Stimulated activated CD8-positive, alpha-beta memory T cell treated with anti-CD3 and anti-CD28 coated beads, Interleukin-7, amount 100 ng/mL, for 48 hours (primary cell): ENCODE data around the gene CADPS2.
"Not testable (repeated sequence)": the region's sequence is repeated elsewhere in the genome, so short reads cannot be mapped to it uniquely, and the experiment has no call there.

ENCODE experiments used
- DNase-seq, 2 donors: peaks; one replicate each; pipeline ENCODE4 v3.0.0-alpha.2; 2020; ENCODE audit warnings: low read depth in 1 of 2; ENCODE audit errors: extremely low read depth in 1 of 2

CADPS2 gene

DNA sequence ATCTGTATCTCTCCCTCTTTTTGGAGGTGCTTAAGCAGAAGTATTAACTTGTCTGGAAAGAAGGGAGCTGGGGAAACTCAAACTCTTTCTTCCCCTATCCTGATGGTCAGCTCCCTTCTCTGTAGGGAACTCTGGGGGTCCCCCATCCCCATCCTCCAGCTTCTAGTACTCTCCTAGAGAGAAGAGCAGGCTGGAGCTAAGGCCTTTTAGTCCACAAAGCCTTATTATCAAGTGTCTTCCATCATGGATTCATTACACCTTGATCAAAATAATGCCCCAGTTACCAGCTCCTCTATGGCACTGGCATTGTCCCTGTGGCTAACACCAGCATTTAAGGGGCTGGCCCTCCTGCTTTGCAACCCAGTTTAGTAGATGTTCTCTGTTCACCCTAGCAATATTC is 35.7 kb downstream of the CADPS2 start:
- DNase-seq, result no peak

DNA sequence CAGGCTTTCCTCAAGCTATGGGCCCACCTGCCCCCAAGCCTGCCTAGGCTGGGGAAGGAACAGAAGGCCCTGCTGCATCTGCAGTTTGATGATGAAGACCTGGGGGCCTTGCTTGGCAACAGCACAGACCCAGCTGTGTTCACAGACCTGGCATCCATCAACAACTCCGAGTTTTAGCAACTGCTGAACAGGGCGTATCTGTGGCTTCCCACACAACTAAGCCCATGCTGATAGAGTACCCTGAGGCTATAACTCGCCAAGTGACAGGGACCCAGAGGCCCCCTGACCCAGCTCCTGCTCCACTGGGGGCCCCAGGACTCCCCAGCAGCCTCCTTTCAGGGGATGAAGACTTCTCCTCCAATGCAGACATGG is 36.3 kb downstream of the CADPS2 start:
- DNase-seq, result no peak

DNA sequence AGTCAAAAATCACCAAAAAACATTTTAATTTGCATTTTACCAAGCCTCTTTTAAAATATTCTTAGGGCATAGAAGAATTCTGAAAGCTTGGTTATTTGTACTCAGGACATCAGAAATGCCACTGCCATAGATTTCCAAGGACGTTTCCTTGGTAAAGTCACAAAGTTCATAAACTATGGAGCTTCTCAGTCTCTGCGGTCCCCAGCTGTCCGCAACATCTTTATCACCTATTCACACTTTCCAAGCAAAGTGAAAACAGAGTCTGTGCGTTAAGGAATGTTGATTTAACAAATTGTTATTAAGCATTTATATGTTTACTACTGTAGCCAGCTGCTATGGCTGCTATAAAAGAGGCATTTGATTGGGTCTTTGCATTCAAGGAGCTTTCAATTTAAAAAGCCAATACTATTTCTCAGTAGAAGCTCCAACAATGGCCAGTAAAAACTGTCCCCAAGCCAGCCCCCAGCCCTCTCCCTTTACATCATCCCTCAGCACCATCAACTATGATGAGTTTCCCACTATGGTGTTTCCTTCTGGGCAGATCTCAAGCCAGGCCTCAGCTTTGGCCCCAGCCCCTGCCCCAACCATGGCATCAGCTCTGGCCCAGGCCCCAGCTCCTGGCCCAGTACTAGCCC is 36.8 kb downstream of the CADPS2 start:
- DNase-seq, result no peak

DNA sequence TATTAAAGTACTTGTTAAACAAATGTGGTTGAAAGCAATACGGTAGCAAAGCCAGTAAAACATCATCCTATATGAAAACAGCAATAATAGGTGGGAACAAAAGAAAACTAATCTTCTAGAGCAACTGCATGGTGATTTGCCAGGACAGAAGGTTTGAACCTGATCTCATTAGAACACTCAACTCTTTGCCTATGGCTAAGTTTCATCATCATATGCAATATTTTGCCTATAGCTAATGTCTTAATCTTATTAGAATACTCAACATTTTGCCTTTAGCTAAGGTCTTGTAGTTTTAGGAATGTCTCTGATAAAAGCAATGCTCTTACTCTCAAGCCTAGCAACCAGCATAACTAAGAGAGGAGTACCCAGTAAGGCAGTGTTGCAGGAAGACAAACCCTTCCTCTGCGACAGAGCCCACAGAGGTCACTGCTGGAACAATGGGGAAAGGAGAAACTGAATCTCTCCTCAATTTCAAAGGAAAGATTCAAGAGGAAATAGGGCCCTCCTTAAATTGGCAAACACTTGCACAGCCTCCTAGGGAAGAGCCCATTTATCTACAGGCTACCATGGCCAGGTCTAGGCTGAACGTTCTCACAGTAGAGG is 38.3 kb downstream of the CADPS2 start:
- no peak for DNase-seq

DNA sequence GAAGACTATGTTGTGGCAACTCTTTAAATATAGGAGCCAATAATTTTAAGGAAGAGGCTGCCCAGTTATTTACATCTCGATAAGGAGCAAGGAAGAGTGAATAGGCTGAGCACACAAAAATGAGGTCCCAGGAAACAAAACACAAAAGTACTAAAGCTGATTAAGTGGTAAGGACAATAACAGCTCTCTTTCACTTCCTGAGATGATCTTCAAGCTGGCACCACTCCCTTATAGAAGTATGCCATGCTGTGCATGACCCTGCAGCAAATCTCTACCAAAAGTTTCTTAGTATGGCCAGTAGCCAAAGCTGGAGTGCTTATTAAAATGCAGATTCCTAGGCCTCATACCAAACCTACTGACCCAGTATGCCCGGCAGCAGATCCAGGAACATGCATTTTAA is 39.7 kb downstream of the CADPS2 start:
- no peak for DNase-seq

DNA sequence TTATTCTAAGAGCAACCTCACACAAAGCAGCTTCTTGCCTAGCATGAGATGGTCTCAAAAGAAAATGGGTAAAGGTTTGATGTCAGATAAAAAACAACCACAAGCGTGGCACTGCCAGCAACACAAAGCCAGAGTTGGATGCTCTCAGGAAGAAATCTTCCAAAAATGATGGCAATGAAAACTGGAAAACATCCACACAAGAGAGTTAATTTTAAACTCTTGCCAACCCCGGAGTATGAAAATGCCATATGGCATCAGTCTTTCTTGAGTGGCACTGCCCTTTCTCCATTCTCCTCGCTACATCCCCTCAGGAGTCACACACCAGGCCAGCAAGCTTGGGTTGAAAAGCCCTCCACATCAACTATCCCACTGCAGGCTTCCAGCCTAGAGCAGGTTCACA is 41.0 kb downstream of the CADPS2 start:
- DNase-seq, result no peak

DNA sequence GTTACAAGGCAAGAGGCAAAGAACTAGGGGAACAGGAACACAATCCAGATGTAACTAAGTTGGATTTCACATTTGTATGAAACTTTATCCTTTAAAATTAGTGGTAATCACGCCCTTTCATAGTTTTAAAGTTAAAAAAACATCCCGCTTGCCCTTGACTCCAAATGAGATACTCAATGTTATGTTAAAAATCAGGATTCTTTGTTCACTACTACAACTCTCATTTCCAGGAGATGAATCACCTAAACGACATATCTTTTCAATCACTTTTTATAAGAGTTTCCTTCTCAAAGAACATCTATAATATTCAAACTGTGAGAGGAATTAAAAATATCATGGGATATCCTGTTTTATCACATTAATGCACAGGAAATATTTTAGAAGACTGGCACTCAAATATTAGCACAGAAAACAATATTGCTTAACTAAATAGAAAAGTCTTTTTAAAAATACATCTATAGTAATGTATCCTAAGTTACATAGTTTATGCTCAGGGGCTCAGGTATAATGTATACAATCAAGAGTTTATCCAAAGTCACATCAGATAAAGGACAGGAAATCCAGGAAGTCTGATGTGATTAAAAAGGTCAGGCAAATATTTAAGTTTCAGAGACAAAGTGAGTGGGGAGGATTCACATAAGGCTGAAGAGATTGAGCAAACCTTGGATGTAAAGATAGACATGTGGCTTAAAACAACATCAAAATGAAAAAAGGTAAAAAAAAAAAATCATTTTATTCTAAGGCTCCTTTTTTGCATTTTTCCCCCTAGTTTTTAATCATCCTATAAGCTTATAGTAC is 41.9 kb downstream of the CADPS2 start:
- DNase-seq, result no peak

DNA sequence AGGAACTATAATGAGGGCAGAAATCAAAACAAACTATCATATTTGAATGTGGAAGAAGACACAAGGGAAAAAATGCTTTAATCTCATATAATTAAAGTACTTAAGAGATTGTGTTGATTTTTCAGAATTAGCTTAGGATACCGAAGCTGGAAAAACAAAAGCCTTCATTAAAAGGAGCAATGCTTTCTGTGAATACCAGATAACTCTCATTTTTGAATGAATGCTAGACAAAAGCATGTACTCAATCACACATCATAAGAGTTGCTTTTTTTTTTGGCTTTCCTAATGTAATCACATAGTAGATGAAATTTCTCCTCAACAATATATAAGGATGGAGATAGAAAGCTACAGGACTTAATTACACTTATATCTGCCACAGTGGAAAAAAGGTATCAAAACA is 43.3 kb downstream of the CADPS2 start:
- DNase-seq, result no peak

DNA sequence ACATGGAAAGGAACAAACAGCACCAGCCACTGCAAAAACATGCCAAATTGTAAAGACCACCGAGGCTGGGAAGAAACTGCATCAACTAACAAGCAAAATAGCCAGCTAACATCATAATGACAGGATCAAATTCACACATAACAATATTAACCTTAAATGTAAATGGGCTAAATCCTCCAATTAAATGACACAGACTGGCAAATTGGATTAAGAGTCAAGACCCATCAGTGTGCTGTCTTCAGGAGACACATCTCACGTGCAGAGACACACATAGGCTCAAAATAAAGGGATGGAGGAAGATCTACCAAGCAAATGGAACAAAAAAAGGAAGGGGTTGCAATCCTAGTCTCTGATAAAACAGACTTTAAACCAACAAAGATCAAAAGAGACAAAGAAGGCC is 50.0 kb downstream of the CADPS2 start:
- not testable (repeated sequence) for DNase-seq

DNA sequence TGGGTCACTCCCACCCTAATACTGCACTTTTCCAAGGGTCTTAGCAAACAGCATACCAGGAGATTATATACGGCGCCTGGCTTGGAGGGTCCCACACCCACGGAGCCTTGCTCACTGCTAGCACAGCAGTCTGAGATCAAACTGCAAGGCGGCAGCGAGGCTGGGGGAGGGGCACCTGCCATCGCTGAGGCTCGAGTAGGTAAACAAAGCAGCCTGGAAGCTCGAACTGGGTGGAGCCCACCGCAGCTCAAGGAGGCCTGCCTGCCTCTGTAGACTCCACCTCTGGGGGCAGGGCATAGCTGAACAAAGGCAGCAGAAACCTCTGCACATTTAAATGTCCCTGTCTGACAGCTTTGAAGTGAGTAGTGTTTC is 51.7 kb downstream of the CADPS2 start:
- DNase-seq, result not testable (repeated sequence)

DNA sequence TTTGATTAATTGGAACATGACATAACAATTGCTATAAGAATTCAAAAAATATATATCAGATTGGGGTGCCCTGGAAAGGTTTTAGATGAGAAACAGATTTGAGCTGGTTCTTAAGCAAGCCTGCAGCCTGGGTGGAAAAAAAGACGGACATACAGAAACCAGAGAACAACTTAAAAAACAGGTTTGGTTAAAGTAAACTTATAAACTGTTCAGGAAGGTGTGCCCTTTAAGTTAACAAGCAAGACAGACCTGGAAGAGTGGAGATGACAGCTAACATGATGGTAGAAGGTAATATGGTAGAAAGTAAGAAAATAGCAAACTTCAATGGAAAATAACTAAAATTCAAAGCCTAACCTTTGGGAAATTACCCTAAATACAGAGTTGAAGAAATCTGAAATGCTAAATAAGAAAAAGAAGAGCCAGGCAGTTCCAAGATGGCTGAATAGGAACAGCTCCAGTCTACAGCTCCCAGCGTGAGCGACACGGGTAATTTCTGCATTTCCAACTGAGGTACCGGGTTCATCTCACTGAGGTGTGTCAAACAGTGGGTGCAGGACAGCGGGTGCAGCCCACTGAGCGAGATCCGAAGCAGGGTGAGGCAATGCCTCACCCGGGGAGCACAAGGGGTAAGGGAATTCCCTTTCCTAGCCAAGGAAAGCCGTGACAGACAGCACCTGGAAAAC is 52.2 kb downstream of the CADPS2 start:
- no peak for DNase-seq

DNA sequence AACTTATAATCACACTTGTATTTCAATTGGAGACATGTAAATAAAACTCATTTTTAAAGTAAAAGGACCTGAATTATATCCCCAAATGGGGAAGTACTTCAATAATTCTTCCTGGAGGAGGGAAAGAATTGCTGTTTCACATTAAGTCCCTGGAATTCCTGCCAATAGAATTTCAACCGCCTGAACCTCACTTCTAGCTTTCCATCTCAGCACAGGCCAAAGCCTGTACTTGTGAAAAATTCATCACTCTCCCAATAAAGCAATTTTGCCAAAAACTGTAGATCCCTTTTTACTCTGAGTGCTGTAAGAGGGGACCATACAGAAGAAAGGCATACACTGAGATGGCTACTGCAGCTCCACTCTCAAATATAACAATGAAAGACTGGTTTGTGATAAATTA is 54.8 kb downstream of the CADPS2 start:
- no peak for DNase-seq

DNA sequence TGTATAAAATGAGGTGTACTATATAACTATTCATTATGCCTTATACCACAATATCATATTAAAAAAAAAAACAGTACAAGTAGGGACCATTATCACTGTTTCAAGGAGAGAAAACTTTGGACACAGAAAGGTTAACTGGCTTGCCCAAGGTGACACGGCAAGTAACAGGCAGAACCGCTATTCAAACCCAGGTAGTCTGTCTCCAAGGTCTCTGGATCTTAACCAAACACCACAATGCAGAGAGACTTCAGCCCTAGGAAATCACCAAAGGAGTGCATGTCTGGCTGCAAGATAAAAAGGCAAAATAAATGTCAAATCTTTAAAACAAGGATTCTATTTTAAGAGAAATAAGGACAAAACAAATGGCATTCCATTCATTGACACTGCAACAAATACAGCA is 56.3 kb downstream of the CADPS2 start:
- DNase-seq, result no peak

DNA sequence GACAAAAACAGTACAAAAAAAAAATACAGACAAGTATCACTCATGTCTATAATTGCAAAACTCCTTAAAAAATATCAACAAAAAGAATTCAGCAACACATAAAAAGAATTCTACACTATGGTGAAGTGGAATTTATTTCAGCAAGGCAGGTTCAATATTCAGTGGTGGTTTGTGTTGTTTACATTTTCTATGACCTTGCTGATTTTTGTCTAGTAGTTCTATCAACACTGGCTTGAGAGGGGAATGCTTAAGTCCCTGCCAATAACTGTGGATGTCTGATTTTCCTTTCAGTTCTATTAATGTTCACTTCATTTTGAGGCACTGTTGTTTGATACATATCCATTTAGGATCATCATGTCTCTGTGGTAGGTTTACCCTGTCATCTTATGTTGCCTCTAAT is 58.5 kb downstream of the CADPS2 start:
- no peak for DNase-seq

DNA sequence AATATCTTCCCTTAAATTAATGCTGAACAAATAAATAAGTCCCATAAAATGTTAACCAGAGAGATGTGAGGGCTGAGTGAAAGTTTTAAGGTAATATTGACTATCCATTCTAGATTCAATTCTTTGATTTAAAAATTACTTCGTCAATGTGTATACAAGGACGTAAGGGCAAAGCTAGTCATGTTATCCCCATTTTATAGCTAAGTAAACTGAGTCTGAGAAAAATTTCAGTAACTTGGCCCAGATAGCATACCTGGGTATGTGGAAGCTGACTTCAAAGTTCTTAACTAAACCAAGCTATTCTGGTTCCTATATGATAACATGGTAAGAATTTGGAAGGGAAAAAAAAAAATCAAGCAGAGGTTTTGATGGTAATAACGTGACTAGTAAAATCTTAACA is 72.4 kb downstream of the CADPS2 start:
- no peak for DNase-seq

DNA sequence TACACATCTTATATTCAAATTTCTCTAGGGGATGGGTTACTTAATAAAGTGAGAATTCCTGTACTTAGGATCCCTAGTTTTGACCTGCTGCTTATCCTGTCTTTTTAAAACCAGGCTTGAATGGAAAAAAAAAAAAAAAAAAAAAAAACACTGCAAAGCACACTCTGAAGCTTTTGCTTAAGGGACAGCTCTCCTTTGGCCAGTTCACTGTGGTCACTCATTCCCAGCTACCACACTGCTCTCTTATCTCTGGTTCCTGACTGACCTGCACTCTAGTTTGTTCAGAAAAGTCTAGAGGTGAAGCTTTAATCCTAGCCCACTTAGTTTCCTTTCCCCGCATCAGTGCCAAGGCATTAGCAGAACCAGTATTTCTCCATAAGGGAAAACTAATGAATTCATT is 82.4 kb downstream of the CADPS2 start:
- DNase-seq, result no peak

DNA sequence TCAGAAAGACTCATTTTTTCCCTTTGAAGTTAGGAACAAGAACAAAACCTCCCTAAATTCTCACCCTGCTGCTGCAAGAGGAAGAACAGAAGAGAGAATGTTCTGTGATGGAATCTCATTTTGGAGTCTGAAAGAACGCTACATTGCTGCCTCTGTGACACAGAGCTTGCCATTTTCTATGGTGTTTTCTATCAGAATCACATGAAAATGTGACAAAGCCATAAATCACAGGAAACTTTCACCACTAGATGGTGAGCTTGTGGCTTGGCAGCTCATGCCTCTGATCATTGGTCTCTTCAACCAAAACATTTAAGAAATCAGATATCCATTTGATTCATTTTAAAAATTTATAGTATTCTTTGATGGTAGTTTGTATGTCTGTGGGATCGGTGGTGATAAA is 82.9 kb downstream of the CADPS2 start:
- DNase-seq, result no peak

DNA sequence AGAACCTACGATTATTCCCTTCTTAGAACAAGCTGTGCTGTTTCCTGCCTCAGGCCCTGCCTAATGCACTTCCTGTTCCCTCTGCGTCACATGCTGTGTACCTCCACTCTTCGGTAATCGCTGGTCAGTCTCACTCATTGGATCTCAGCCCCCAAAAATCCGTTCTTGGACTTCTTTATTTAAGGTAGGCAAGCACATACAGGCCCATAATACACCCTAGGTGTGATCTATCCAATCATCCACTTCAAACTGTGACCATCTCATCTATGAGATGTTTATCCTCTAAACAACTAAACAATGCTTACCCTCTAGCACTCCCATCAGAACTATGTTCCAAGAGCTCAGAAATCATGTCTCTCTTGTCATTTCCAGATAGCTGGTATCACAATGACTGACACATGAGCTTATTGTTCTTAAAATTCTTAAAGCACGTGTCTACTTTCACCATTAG is 83.9 kb downstream of the CADPS2 start:
- no peak for DNase-seq

DNA sequence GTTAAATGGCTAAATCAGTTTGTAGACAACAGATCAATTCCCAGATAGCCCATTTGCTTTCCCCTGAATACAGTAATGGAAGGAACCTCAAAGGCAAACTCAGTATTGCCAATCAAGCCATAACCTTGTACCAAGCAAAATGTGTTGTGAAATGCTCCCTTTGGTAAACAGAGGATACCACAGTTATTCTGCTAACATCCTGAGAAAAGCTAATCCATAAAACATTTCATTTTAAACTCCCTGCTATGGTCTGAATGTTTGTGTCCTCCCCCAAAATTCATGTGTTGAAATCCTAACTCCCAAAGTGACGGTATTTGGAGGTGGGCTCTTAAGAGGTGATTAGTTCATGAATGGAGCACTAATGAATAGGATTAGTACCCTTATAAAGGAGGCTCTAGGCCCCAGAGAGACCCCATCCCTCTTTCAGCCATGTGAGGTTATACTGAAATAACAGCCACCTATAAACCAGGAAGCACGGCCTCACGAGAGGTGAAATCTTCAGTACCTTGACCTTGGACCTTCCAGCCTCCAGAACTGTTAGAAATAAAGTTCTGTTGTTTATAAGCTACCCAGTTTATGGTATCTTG is 94.2 kb downstream of the CADPS2 start:
- DNase-seq, result no peak

DNA sequence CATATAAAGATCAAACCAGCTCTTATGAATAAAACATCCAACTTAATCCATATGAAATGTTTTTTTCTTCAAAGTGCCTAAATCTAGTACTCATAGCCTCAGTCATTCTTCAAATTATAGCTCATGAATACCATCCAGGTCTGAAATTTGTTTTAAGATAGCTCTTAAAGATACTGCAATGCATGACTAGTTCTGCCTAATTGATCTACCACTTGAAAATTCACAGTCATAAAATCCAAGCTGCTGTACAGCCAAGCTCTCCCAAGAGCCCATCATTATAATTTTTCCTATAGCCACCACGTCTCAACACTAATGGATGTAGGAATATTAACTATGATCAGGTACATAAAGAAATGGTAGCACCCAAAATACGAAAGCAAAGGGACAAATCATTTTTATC is 95.7 kb downstream of the CADPS2 start:
- no peak for DNase-seq

DNA sequence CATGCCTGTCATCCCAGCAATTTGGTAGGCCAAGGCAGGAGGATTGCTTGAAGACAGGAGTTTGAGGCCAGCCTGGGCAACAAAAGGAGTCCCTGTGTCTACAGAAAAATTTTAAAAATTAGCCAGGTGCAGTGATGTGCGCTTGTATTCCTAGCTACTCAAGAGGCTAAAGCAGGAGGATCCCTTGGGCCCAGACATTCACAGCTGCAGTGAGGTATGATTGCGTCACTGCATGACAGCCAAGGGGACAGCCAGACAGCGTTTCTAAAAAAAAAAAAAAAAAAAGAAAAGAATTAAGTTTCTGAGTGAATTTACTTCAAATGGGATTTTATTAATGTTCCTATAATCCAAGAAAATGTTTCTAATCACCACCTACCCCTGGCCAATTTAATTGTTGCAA is 96.1 kb downstream of the CADPS2 start:
- DNase-seq, result no peak
